IgD-negative memory B cell (primary cell): ENCODE results near the gene P4HA3. TPM values are rescaled to one million over a fixed set of nuclear protein-coding genes. Genes with fewer than 3 reads are reported as not detected.

ENCODE experiments used
- H3K27ac Mint-ChIP-seq, 3 donors: one replicate each; pipeline ENCODE4 v1.8.0; 2020 to 2022; ENCODE audit warnings: mild to moderate bottlenecking in 3 of 3, mixed read lengths in 3 of 3, moderate library complexity in 1 of 3
- H3K27me3 Mint-ChIP-seq: one replicate; pipeline ENCODE4 v1.8.0; 2021; ENCODE audit warnings: mixed read lengths
- H3K36me3 Mint-ChIP-seq: one replicate; pipeline ENCODE4 v1.8.0; 2020; ENCODE audit warnings: mild to moderate bottlenecking, mixed read lengths
- H3K4me1 Mint-ChIP-seq, 3 donors: one replicate each; pipeline ENCODE4 v1.8.0; 2020 to 2022; ENCODE audit warnings: mixed read lengths in 3 of 3, mild to moderate bottlenecking in 1 of 3
- H3K4me3 Mint-ChIP-seq, 4 donors: one replicate each; pipeline ENCODE4 v1.8.0; 2020 to 2022; ENCODE audit warnings: mild to moderate bottlenecking in 4 of 4, mixed read lengths in 4 of 4, moderate library complexity in 3 of 4
- H3K9me3 Mint-ChIP-seq, 3 donors: one replicate each; pipeline ENCODE4 v1.8.0; 2020 to 2021; ENCODE audit warnings: mixed read lengths in 3 of 3, mild to moderate bottlenecking in 1 of 3
- polyA plus RNA-seq: library from polyadenylated mRNA; unstranded; fragments of 300-500 nt; fragmentation: Illumina TruSeq; gene quantifications from one replicate; pipeline ENCODE4 v1.2.3, GENCODE V29; 2021

P4HA3 gene
- polyA plus RNA-seq, 1 donor from 2014 or later = not detected

DNA sequence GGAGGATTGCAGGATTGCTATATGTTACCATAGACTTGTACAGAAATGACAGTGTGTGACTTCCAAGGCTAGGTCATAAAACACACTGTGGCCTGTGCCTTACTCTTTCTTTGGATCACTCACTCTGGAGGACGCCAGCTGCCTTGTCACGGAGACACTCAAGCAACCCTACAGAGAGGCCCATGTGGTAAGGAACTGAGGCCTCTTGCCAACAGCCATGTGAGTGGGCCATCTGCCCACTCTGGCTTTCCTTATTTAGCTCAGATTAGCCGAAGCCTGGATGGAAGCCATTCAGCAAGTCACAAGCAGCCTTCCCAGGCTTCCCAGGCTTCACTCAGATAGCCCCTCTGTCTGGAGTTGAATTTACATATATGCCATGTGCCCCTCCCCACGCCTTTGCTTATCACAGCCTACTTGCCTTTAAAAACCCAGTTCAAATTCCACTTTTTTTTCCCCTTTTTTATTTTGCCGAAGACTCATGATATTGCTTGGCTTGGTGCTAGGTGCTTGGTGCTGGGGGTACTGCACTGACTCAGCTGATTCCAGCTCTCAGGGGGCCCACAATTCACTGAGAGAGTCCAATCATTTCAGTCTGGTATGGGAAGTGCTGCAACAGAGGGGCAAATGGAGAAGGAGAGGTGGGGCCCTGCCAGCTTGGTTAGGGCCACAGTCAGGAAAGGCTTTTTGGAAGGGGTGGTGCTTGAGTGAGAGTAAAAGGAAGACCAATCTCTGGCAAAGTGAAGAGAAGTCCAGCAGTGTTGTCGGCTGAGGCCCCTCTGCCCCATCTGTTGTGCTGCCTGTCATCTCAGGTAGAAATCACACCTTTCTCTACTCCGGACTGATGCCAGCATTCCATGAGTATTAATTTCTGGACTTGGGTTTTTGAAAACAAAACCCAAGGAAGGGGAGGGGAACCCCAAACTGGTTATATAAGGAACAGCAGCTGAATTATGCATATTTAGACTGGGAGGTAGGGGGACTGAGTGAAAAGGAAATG, 14.5 kb upstream of the P4HA3 start:
- Mint-ChIP-seq H3K36me3 (no peaks in the 10 kb centered on the region), H3K9me3 (no peaks in the 10 kb centered on the region)

GRCh38 chr11:74322667-74323066, 11.2 kb upstream of the P4HA3 start:
- no peak overlapping the region for H3K4me3 Mint-ChIP-seq
- H3K27ac Mint-ChIP-seq = no peak overlapping the region
- H3K27me3 Mint-ChIP-seq = peaks cover 9% of the 10 kb centered on the region
- peaks cover under 1% of the 10 kb centered on the region for H3K36me3 Mint-ChIP-seq
- H3K4me1 Mint-ChIP-seq = peaks cover 0 to 6% (median 5%) of the 10 kb centered on the region in 3 donors
- H3K9me3 Mint-ChIP-seq = peaks cover 3 to 10% (median 4%) of the 10 kb centered on the region in 3 donors

More for the DNA sequence above, 14.5 kb upstream of the P4HA3 start:
- Mint-ChIP-seq H3K27me3 (peaks cover 2% of the 10 kb centered on the region), H3K27ac (no peak overlapping the region), H3K4me3 (no peak overlapping the region), H3K4me1 (peaks cover 0 to 6% (median 5%) of the 10 kb centered on the region in 3 donors)

DNA sequence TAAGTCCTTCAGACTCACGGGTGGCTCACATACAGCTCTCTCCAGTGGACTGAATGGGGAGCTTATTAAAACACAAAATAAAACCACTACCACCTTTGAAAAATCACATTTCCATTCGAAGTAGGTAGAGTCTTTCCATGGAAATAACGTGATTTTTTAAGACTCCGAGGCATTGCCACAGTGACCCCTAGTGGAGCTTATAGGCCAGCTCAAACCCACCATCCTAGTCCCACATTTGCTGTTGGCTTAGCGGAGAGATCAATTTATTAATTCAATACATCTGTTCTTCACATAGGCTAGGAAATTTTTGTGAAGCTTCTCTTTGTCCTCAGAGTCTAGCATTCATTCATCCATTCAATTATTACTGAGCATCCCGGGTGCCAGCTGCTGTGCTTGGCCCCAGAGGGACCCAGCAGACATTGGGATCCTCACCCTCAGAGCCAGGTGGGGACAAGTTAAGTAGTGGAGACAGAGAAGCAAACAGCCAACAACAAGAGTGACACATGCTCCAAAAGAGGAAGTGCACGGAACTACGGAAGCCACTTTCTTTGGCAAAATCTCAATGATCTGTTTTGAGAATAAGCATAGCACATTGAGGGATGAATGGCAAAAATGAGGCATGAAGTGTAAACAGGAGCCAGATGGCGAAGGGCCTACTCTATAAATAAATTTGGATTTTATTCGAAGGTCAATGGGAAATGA, 10.2 kb upstream of the P4HA3 start:
- no peak overlapping the region for H3K27ac Mint-ChIP-seq
- peaks cover 13% of the 10 kb centered on the region for H3K27me3 Mint-ChIP-seq
- H3K36me3 Mint-ChIP-seq = peaks cover 4% of the 10 kb centered on the region
- peak overlapping the region in 2 of 4 donors; percentile 0 to 35 for H3K4me3 Mint-ChIP-seq
- peaks cover 0 to 6% (median 5%) of the 10 kb centered on the region in 3 donors for H3K4me1 Mint-ChIP-seq
- peaks cover 3 to 20% (median 8%) of the 10 kb centered on the region in 3 donors for H3K9me3 Mint-ChIP-seq

DNA sequence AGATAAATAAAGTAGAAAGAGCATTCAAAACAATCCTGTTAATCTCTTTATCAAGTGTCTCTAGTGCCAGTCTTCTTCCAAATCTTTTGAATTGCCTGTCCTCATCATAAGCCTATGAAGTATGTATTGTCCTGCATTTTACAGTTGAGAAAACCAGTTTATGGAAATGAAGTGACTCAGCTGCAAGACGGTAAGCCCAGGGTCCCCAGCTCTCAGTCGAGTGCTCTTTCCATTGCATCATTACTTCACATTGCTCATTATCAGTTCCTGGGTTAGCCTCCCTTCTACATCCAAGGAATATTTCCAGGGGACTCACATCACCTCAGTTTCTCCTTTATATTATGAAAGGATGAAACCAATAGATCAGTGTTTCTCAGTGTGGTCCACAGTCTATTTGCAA, 9.1 kb upstream of the P4HA3 start:
- Mint-ChIP-seq H3K4me3 (no peak overlapping the region), H3K4me1 (peaks cover 0 to 6% (median 5%) of the 10 kb centered on the region in 3 donors), H3K27me3 (peaks cover 13% of the 10 kb centered on the region), H3K36me3 (peaks cover 4% of the 10 kb centered on the region), H3K27ac (no peak overlapping the region), H3K9me3 (peaks cover 3 to 23% (median 10%) of the 10 kb centered on the region in 3 donors)

- peaks cover 4% of the 10 kb centered on the region for H3K36me3 Mint-ChIP-seq
- H3K4me1 Mint-ChIP-seq = peaks cover 0 to 6% (median 5%) of the 10 kb centered on the region in 3 donors
- H3K9me3 Mint-ChIP-seq = peaks cover 5 to 23% (median 10%) of the 10 kb centered on the region in 3 donors
- peak overlapping the region in 1 of 3 donors; percentile 30 for H3K27ac Mint-ChIP-seq
- peaks cover 13% of the 10 kb centered on the region for H3K27me3 Mint-ChIP-seq
- no peak overlapping the region for H3K4me3 Mint-ChIP-seq
Measured at GRCh38 chr11:74319139-74319816, 7.8 kb upstream of the P4HA3 start.

- peaks cover 0 to 6% (median 5%) of the 10 kb centered on the region in 3 donors for H3K4me1 Mint-ChIP-seq
- peaks cover 4% of the 10 kb centered on the region for H3K36me3 Mint-ChIP-seq
- H3K9me3 Mint-ChIP-seq = peaks cover 5 to 23% (median 10%) of the 10 kb centered on the region in 3 donors
- peaks cover 14% of the 10 kb centered on the region for H3K27me3 Mint-ChIP-seq
- H3K4me3 Mint-ChIP-seq = peak overlapping the region in 1 of 4 donors; percentile 65
- H3K27ac Mint-ChIP-seq = no peak overlapping the region
Measured at GRCh38 chr11:74318241-74318932, 6.9 kb upstream of the P4HA3 start.

DNA sequence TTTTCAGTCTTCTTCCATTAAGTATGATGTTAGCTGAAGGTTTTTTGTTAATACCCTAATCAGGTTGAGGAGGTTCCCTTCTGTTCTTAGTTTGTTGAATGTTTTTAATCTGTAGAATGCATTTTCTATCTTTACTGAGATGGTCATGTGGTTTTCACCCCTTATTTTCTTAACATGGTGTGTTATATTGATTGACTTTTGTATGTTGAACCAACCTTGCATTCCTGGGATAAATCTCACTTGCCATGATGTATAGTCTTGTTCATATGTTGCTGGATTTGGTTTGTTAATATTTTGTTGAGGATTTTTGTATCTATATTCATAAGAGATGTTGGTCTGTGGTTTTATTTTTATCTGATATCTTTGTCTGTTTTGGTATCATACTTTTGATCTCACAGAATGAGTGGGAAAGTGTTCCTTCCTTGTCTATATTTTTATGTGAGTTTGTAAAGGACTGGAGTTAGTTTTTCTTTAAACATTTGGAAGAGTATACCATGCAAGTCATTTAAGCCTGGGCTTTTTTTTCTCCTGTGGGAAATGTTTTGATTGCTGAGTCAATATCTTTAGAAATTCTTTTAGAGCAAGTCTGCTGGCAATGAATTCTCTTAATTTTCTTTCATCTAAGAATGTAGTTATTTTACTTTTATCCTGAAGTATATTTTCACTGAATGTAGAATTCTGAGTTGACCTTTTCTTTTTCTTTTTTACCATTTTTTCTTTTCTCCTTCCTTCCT, 5.5 kb upstream of the P4HA3 start:
- H3K4me3 Mint-ChIP-seq = no peak overlapping the region
- peaks cover 4% of the 10 kb centered on the region for H3K36me3 Mint-ChIP-seq
- H3K27ac Mint-ChIP-seq = no peak overlapping the region
- H3K4me1 Mint-ChIP-seq = peaks cover 0 to 4% (median 3%) of the 10 kb centered on the region in 3 donors
- H3K27me3 Mint-ChIP-seq = peaks cover 20% of the 10 kb centered on the region
- H3K9me3 Mint-ChIP-seq = peaks cover 5 to 23% (median 10%) of the 10 kb centered on the region in 3 donors

DNA sequence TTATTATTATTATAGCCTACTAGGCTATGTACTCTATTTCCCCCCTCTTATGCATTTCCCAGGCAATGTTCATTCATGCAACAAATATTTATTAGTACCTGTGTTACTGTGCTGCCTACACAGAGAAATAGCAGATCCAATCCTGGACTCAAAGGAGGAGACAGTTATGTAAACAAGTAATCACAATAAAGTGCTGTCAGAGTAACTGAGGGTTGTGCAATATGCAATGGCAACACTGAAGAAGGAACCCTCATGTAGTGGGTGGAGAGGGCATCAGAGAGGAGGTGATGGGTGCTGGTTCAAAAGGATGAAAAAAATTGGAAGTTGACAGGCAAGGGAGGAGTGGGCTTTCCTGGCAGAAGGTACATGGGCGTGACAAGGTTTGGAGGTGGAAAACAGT, 886 bp upstream of the P4HA3 start:
- Mint-ChIP-seq H3K4me1 (peaks cover 0 to 9% (median 0%) of the 10 kb centered on the region in 3 donors), H3K9me3 (peaks cover 3 to 10% (median 6%) of the 10 kb centered on the region in 3 donors), H3K27me3 (peaks cover 33% of the 10 kb centered on the region), H3K36me3 (peaks cover under 1% of the 10 kb centered on the region), H3K4me3 (peak overlapping the region in 1 of 4 donors; percentile 4), H3K27ac (peak overlapping the region in 2 of 3 donors; percentile 19 to 78)

GRCh38 chr11:74310857-74311256, 583 bp downstream of the P4HA3 start:
- Mint-ChIP-seq H3K9me3 (peaks cover 0 to 3% (median 0%) of the 10 kb centered on the region in 3 donors), H3K36me3 (no peaks in the 10 kb centered on the region), H3K27me3 (peaks cover 43% of the 10 kb centered on the region), H3K4me3 (peak overlapping the region in 2 of 4 donors; percentile 61 to 89), H3K4me1 (peaks cover 0 to 9% (median 0%) of the 10 kb centered on the region in 3 donors), H3K27ac (no peak overlapping the region)

- Mint-ChIP-seq H3K36me3 (no peaks in the 10 kb centered on the region), H3K27me3 (peaks cover 46% of the 10 kb centered on the region), H3K4me1 (peaks cover 0 to 9% (median 0%) of the 10 kb centered on the region in 3 donors), H3K27ac (no peak overlapping the region), H3K9me3 (peaks cover 0 to 1% (median 0%) of the 10 kb centered on the region in 3 donors), H3K4me3 (no peak overlapping the region)
Measured at GRCh38 chr11:74307434-74307833, 4.0 kb downstream of the P4HA3 start.

GRCh38 chr11:74306435-74307175, 4.8 kb downstream of the P4HA3 start:
- Mint-ChIP-seq H3K4me3 (no peak overlapping the region), H3K27me3 (peaks cover 44% of the 10 kb centered on the region), H3K36me3 (no peaks in the 10 kb centered on the region), H3K27ac (no peak overlapping the region), H3K4me1 (peaks cover 0 to 6% (median 0%) of the 10 kb centered on the region in 3 donors), H3K9me3 (peaks cover 0 to under 1% (median 0%) of the 10 kb centered on the region in 3 donors)

GRCh38 chr11:74299015-74299414, 12.4 kb downstream of the P4HA3 start:
- Mint-ChIP-seq H3K4me3 (no peak overlapping the region), H3K27ac (no peak overlapping the region), H3K36me3 (no peaks in the 10 kb centered on the region), H3K4me1 (peaks cover 0 to 3% (median 3%) of the 10 kb centered on the region in 3 donors), H3K9me3 (no peaks in the 10 kb centered on the region), H3K27me3 (peaks cover 22% of the 10 kb centered on the region)

DNA sequence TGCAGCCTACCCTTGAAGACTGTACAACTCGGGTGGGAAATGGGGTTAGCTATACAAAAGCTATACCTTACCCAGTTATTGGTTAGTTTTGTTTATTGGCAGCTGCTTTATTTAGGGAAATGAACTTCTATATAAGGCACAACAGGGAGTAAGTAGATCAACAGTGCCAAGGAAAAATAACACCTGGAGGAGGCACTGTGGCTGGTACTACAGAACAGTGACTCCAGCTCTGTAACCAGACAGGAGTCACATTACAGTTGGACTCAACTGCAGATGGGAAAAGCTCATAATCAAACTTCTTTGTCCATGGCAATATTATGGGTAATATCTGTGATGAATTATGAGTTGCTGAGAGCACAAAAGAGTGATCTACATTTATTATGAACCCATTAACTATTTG, 14.0 kb downstream of the P4HA3 start:
- Mint-ChIP-seq H3K27me3 (peaks cover 18% of the 10 kb centered on the region), H3K27ac (no peak overlapping the region), H3K36me3 (no peaks in the 10 kb centered on the region), H3K4me1 (peaks cover 0 to 3% (median 3%) of the 10 kb centered on the region in 3 donors), H3K9me3 (no peaks in the 10 kb centered on the region), H3K4me3 (no peak overlapping the region)
